HepG2 (cell line): Measurements from ENCODE around the gene EVL. TPM values are rescaled to one million over a fixed set of nuclear protein-coding genes. Genes with fewer than 3 reads are reported as not detected.

Source experiments
- ATM ChIP-seq: fragments of 450-650 bp; IDR thresholded peaks from 2 replicates; pipeline ENCODE4 v1.7.1; 2017; ENCODE audit warnings: mild to moderate bottlenecking, borderline replicate concordance
- CC2D1A ChIP-seq: sonication (generic); formaldehyde crosslinking; IDR thresholded peaks from 2 replicates; pipeline ENCODE4 v1.8.1; 2023; ENCODE audit warnings: mild to moderate bottlenecking, missing genetic modification reagents
- CTCF ChIP-seq: sonication (generic); formaldehyde crosslinking; IDR thresholded peaks from 2 replicates; pipeline ENCODE4 v1.5.0; 2020; ENCODE audit warnings: mild to moderate bottlenecking, missing genetic modification reagents, moderate library complexity
- ETS1 ChIP-seq: sonication (generic); formaldehyde crosslinking; IDR thresholded peaks from 2 replicates; pipeline ENCODE4 v1.4.0; 2020; ENCODE audit warnings: missing genetic modification reagents
- FLYWCH1 ChIP-seq: sonication (generic); formaldehyde crosslinking; IDR thresholded peaks from 2 replicates; pipeline ENCODE4 v1.8.1; 2023; ENCODE audit warnings: mild to moderate bottlenecking, missing genetic modification reagents
- KDM6A ChIP-seq: IDR thresholded peaks from 2 replicates; pipeline ENCODE4 v1.6.1; 2016; ENCODE audit warnings: low read depth
- MED13 ChIP-seq: sonication (generic); formaldehyde crosslinking; IDR thresholded peaks from 2 replicates; pipeline ENCODE4 v1.5.0; 2020; ENCODE audit warnings: missing genetic modification reagents
- NFAT5 ChIP-seq: sonication (generic); formaldehyde crosslinking; IDR thresholded peaks from 2 replicates; pipeline ENCODE4 v1.4.0; 2020; ENCODE audit warnings: missing genetic modification reagents
- TFE3 ChIP-seq: IDR thresholded peaks from 2 replicates; pipeline ENCODE4 v1.6.1; 2016
- ZNF296 ChIP-seq: sonication (generic); formaldehyde crosslinking; conservative IDR thresholded peaks from 2 replicates; pipeline ENCODE4 v1.5.0; 2020; ENCODE audit warnings: mild to moderate bottlenecking, missing genetic modification reagents
- ZNF383 ChIP-seq: sonication (generic); formaldehyde crosslinking; IDR thresholded peaks from 2 replicates; pipeline ENCODE4 v1.4.0; 2020; ENCODE audit warnings: missing genetic modification reagents, mild to moderate bottlenecking, borderline replicate concordance
- ZNF446 ChIP-seq: sonication (generic); formaldehyde crosslinking; IDR thresholded peaks from 2 replicates; pipeline ENCODE4 v1.5.0; 2020; ENCODE audit warnings: mild to moderate bottlenecking, missing genetic modification reagents
- ZNF839 ChIP-seq: sonication (generic); formaldehyde crosslinking; IDR thresholded peaks from 2 replicates; pipeline ENCODE4 v1.4.0; 2020; ENCODE audit warnings: missing genetic modification reagents, mild to moderate bottlenecking, borderline replicate concordance
- ZNF878 ChIP-seq: sonication (generic); formaldehyde crosslinking; IDR thresholded peaks from 2 replicates; pipeline ENCODE4 v1.8.1; 2023; ENCODE audit warnings: mild to moderate bottlenecking, missing genetic modification reagents, moderate library complexity
- polyA plus RNA-seq, 8 experiments: library from polyadenylated mRNA; depleted of rRNA in 3 of 8; stranded (reverse) in 7 of 8; unstranded in 1 of 8; fragments of >200 nt; fragmentation: Illumina TruSeq in 4 of 8; extraction: Trizol in 4 of 8; gene quantifications; 2 replicates each; pipeline versions ENCODE4 v1.2.1 to v1.2.3, GENCODE V29; 2011 to 2016; ENCODE audit warnings: low read depth in 4 of 8, missing spikeins in 1 of 8, mixed read lengths in 1 of 8; ENCODE audit not compliant: insufficient read depth in 1 of 8
- total RNA-seq, 5 experiments: library from RNA; depleted of rRNA; stranded (reverse); fragments of >200 nt; fragmentation: Illumina TruSeq; extraction: Trizol; gene quantifications; 2 replicates each; pipeline ENCODE4 v1.2.3, GENCODE V29; 2016; ENCODE audit warnings: low read depth in 1 of 5

The EVL gene
- total and polyA plus RNA-seq, 2 of the 13 experiments (the other 11 are each of a cell fraction or from before 2014, with no cell fraction given) = 15.1 to 31.2 TPM

DNA sequence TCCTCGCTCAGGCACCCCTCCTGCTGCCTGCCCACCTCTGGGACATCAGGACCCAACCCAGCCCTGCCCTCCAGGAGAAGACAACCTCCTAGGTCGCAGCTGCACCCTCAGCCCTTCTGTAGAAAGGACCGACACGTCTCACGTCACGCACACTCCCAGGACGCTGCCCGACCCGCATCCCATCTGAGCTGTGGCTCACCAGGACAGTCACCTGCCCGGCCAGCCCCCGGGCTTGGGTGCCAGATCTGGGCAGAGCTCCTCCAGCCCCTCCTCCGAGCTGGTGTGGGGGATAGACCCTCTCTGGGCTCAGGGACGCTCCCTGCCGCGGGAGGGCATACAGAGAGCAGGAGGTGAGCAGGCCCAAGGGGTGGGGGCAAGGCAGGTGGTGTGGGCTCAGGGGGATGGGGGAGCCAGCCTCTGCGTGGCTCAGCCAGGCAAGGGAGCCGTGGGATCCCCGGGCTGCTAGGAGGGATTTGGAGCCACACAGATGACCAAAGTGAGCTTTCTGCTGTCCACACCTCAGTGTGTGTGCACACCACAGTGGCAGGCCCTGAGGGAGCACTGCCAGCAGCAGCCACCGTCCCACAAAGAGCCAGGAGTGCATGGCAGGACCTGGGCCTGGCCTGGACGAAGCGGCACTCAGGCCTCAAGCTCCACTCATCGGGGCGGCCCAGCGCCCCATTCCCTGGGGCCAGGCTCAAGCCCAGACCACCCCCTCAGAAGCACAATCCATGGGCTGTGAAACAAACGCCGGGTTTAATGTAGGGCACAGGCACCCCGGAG lies 80.7 kb downstream of the EVL start (continued):
- no peak for TF ChIP-seq ZNF839 (CRISPR knock-in tag)
- no peak for TF ChIP-seq ATM
- TF ChIP-seq FLYWCH1 = no peak
- no peak for TF ChIP-seq ZNF296 (CRISPR knock-in tag)
- no peak for TF ChIP-seq ETS1 (CRISPR knock-in tag)
- TF ChIP-seq ZNF878 = no peak
- TF ChIP-seq TFE3 (CRISPR knock-in tag) = no peak
- TF ChIP-seq ZNF446 (CRISPR knock-in tag) = no peak
- TF ChIP-seq KDM6A = no peak
- no peak for TF ChIP-seq CC2D1A (CRISPR knock-in tag)
- TF ChIP-seq NFAT5 (CRISPR knock-in tag) = no peak
- TF ChIP-seq MED13 (CRISPR knock-in tag) = no peak
- no peak for TF ChIP-seq ZNF383
- TF ChIP-seq CTCF (CRISPR knock-in tag) = no peak
